ENCODE measurements around the gene ANKRD13A. TPM values are rescaled to one million over a fixed set of nuclear protein-coding genes. Genes with fewer than 3 reads are reported as not detected.

The ANKRD13A gene
- total RNA-seq, 1 experiment from 2014 or later = 34.5 TPM

DNA sequence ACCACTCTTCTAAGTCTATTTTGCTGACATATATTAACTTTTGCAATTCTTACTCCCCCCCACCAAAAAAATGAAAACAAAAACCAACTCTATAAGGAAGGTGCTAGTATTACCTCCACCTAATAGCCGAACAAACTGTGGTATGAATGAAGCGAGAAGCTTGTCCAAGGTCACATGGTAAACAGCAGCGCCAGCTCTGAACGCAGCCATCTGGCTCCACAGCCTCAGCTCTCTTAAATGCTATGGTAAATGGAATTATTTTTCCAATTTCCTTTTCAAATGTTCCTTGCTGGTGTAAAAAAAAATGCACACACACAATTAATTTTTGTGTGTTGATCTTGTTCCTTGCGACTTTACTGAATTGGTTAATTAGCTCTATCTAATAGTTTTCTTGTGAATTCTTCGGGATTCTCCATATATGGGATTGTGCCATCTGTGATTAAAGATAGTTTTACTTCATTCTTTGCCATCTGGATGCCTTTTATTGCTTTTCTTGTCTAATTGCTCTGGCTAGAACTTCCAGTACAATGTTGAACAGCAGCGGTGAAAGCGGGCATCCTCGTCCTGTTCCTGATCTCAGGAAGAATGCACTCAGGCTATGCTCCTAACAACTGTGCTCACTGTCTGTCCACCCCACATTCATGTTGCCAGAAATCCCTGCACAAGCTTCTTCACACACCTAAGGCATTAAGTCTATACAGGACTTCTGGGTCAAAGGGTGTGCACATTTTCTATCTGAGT lies 59.8 kb downstream of the ANKRD13A start:
- Mint-ChIP-seq H3K36me3 (ENCODE audit: insufficient read depth, unreplicated experiment) (no peaks in the 10 kb centered on the region), H3K9me3 (ENCODE audit: low read depth, unreplicated experiment) (no peaks in the 10 kb centered on the region), H3K27me3 (ENCODE audit: unreplicated experiment) (no peaks in the 10 kb centered on the region), H3K4me1 (ENCODE audit: low read depth, unreplicated experiment) (peaks cover 29% of the 10 kb centered on the region), H3K4me3 (ENCODE audit: low read depth, unreplicated experiment) (no peak overlapping the region), H3K27ac (ENCODE audit: unreplicated experiment) (no peak overlapping the region)
- DNase-seq = no peak
- intact Hi-C loops (cut with micrococcal nuclease; ENCODE audit: unreplicated experiment) = no loop called here
- CTCF ChIA-PET = no interaction called here
- BruUV-seq (replicated peaks) = no TSS peak
- TF ChIP-seq, protein P1, sequence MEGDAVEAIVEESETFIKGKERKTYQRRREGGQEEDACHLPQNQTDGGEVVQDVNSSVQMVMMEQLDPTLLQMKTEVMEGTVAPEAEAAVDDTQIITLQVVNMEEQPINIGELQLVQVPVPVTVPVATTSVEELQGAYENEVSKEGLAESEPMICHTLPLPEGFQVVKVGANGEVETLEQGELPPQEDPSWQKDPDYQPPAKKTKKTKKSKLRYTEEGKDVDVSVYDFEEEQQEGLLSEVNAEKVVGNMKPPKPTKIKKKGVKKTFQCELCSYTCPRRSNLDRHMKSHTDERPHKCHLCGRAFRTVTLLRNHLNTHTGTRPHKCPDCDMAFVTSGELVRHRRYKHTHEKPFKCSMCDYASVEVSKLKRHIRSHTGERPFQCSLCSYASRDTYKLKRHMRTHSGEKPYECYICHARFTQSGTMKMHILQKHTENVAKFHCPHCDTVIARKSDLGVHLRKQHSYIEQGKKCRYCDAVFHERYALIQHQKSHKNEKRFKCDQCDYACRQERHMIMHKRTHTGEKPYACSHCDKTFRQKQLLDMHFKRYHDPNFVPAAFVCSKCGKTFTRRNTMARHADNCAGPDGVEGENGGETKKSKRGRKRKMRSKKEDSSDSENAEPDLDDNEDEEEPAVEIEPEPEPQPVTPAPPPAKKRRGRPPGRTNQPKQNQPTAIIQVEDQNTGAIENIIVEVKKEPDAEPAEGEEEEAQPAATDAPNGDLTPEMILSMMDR (IDR thresholded peaks at IDR 0.05; ENCODE audit: unreplicated experiment) = no peak

DNA sequence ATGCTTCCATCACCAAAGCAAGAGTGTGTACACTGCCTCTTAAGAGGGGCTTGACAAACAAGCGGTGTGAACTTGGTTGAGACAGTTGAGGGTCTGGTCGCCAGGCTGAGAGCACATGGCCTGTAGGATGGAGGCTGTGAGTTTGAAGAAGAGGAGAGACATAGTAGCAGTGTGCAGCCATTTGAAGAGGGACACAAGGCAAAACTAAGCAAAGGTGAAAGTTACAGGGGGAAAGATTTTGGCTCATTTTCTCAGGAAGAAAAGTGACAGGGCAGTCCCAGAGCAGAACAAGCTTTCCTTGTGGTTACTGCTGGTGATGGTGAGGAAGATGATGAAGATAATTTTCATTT lies 60.4 kb downstream of the ANKRD13A start:
- intact Hi-C loops (cut with micrococcal nuclease; ENCODE audit: unreplicated experiment) = no loop called here
- CTCF ChIA-PET = interaction anchor here (0.9 kb wide), 1 partner anchor 15 kb away, joined by 3 read pairs; no protein-coding TSS in a partner anchor
- no TSS peak for BruUV-seq (replicated peaks)

DNA sequence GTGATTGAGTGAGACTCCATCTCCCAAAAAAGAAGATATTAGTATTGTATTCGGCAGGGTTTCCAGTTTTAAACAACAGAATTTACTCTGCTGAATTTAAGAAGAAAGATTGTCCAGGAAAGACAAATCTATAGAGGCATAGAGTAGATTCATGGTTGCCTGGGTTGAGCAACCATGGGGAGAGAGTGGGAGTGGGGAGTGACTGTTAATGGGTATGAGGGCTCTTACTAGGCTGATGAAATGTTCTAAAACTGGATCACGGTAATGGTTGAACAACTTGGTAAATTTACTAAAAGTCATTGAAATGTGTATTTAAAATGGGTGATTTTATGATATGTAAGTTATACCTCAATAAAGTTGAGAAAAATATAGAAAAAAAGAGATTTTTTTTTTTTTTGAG lies 63.0 kb downstream of the ANKRD13A start:
- Mint-ChIP-seq H3K27me3 (ENCODE audit: unreplicated experiment) (no peaks in the 10 kb centered on the region), H3K36me3 (ENCODE audit: insufficient read depth, unreplicated experiment) (no peaks in the 10 kb centered on the region), H3K27ac (ENCODE audit: unreplicated experiment) (no peak overlapping the region), H3K4me1 (ENCODE audit: low read depth, unreplicated experiment) (peaks cover 13% of the 10 kb centered on the region), H3K4me3 (ENCODE audit: low read depth, unreplicated experiment) (no peak overlapping the region), H3K9me3 (ENCODE audit: low read depth, unreplicated experiment) (no peaks in the 10 kb centered on the region)
- CTCF ChIA-PET = interaction anchor here (0.7 kb wide), 2 partner anchors 43 to 172 kb away, joined by 3 read pairs; no protein-coding TSS in a partner anchor
- intact Hi-C loops (cut with micrococcal nuclease; ENCODE audit: unreplicated experiment) = no loop called here
- no TSS peak for BruUV-seq (replicated peaks)
- no peak for DNase-seq
- TF ChIP-seq, protein P1 (IDR thresholded peaks at IDR 0.05; ENCODE audit: unreplicated experiment) = no peak

More for the DNA sequence above, 60.4 kb downstream of the ANKRD13A start:
- H3K4me3 Mint-ChIP-seq (ENCODE audit: low read depth, unreplicated experiment) = no peak overlapping the region
- TF ChIP-seq, protein P1 (IDR thresholded peaks at IDR 0.05; ENCODE audit: unreplicated experiment) = no peak
- peaks cover 26% of the 10 kb centered on the region for H3K4me1 Mint-ChIP-seq (ENCODE audit: low read depth, unreplicated experiment)
- H3K27me3 Mint-ChIP-seq (ENCODE audit: unreplicated experiment) = no peaks in the 10 kb centered on the region
- H3K36me3 Mint-ChIP-seq (ENCODE audit: insufficient read depth, unreplicated experiment) = no peaks in the 10 kb centered on the region
- no peak for DNase-seq
- H3K9me3 Mint-ChIP-seq (ENCODE audit: low read depth, unreplicated experiment) = no peaks in the 10 kb centered on the region
- no peak overlapping the region for H3K27ac Mint-ChIP-seq (ENCODE audit: unreplicated experiment)

DNA sequence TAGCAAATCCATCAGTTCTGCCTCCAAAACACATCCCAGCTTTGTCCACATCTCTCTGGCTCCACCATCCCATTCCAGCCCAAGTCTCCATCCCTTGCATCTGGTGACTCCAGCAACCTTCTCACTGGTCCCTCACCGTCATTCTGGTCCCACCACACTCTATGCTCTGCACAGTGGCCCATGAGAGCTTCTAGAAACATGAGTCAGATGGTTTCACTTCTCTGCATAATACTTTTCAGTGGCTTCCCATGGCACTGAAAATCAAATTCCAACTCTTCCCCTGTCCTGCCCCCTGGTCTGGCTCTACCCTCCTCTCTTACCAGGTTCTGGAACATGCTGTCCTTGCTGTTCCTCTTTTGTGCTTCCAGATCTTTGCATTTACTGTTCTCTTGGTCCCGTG lies 66.3 kb downstream of the ANKRD13A start:
- TF ChIP-seq, protein P1 (IDR thresholded peaks at IDR 0.05; ENCODE audit: unreplicated experiment) = no peak
- BruUV-seq (replicated peaks) = no TSS peak
- intact Hi-C loops (cut with micrococcal nuclease; ENCODE audit: unreplicated experiment) = no loop called here
- CTCF ChIA-PET = no interaction called here
- Mint-ChIP-seq H3K9me3 (ENCODE audit: low read depth, unreplicated experiment) (no peaks in the 10 kb centered on the region), H3K4me3 (ENCODE audit: low read depth, unreplicated experiment) (no peak overlapping the region), H3K36me3 (ENCODE audit: insufficient read depth, unreplicated experiment) (no peaks in the 10 kb centered on the region), H3K27ac (ENCODE audit: unreplicated experiment) (no peak overlapping the region), H3K27me3 (ENCODE audit: unreplicated experiment) (peaks cover 16% of the 10 kb centered on the region), H3K4me1 (ENCODE audit: low read depth, unreplicated experiment) (peaks cover 1% of the 10 kb centered on the region)
- no peak for DNase-seq
